ENCODE data around the gene HNRNPUL2.

GRCh38 chr11:62667460-62667859 lies 59.8 kb downstream of the HNRNPUL2 start:
- TF ChIP-seq EZH2 (optimal IDR thresholded peaks at IDR 0.05; ENCODE audit: low read depth, low read length) (no peak), EZH2phosphoT487 (IDR thresholded peaks at IDR 0.05; ENCODE audit: low read length) (no peak)
- TF ChIP-seq, protein P1, sequence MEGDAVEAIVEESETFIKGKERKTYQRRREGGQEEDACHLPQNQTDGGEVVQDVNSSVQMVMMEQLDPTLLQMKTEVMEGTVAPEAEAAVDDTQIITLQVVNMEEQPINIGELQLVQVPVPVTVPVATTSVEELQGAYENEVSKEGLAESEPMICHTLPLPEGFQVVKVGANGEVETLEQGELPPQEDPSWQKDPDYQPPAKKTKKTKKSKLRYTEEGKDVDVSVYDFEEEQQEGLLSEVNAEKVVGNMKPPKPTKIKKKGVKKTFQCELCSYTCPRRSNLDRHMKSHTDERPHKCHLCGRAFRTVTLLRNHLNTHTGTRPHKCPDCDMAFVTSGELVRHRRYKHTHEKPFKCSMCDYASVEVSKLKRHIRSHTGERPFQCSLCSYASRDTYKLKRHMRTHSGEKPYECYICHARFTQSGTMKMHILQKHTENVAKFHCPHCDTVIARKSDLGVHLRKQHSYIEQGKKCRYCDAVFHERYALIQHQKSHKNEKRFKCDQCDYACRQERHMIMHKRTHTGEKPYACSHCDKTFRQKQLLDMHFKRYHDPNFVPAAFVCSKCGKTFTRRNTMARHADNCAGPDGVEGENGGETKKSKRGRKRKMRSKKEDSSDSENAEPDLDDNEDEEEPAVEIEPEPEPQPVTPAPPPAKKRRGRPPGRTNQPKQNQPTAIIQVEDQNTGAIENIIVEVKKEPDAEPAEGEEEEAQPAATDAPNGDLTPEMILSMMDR (IDR thresholded peaks at IDR 0.05; ENCODE audit: low read length): no peak
